ENCODE results near the gene BNIP2. TPM values are rescaled to one million over a fixed set of nuclear protein-coding genes. Genes with fewer than 3 reads are reported as not detected.

BNIP2 gene
- total RNA-seq, 1 donor from 2014 or later, result 81.9 TPM

- no peak for DNase-seq
These were observed 66.8 kb downstream of the BNIP2 start for GRCh38 chr15:59622289-59622688.

DNA sequence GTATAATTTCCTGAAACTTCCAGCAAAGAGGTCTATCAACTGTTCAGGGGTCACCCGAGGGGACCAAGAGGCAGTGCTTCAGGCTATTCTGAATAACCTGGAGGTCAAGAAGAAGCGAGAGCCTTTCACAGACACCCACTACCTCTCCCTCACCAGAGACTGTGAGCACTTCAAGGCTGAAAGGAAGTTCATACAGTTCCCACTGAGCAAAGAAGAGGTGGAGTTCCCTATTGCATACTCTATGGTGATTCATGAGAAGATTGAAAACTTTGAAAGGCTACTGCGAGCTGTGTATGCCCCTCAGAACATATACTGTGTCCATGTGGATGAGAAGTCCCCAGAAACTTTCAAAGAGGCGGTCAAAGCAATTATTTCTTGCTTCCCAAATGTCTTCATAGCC lies 70.7 kb downstream of the BNIP2 start:
- DNase-seq, result no peak

- no peak for DNase-seq
These were observed 72.7 kb downstream of the BNIP2 start for GRCh38 chr15:59616379-59616778.

DNA sequence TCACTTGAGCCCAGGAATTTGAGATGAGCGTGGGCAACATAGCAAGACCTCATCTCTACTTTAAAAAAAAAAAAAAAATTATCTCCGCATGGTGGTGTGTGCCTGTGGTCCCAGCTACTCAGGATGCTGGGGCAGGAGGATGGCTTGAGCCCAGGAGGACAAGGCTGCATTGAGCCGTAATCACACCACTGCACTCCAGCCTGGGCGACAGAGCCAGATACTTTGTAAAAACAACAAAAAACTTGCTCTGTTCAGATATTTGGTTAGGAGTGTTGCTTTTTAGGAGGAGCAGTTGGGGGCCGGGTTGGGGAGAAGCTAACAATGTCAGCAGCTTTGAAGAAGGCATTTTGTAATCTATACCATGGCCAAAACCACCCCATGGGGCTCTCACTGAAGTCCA lies 73.5 kb downstream of the BNIP2 start:
- DNase-seq, result no peak

GRCh38 chr15:59614153-59614552 lies 75.0 kb downstream of the BNIP2 start:
- DNase-seq, result no peak

DNA sequence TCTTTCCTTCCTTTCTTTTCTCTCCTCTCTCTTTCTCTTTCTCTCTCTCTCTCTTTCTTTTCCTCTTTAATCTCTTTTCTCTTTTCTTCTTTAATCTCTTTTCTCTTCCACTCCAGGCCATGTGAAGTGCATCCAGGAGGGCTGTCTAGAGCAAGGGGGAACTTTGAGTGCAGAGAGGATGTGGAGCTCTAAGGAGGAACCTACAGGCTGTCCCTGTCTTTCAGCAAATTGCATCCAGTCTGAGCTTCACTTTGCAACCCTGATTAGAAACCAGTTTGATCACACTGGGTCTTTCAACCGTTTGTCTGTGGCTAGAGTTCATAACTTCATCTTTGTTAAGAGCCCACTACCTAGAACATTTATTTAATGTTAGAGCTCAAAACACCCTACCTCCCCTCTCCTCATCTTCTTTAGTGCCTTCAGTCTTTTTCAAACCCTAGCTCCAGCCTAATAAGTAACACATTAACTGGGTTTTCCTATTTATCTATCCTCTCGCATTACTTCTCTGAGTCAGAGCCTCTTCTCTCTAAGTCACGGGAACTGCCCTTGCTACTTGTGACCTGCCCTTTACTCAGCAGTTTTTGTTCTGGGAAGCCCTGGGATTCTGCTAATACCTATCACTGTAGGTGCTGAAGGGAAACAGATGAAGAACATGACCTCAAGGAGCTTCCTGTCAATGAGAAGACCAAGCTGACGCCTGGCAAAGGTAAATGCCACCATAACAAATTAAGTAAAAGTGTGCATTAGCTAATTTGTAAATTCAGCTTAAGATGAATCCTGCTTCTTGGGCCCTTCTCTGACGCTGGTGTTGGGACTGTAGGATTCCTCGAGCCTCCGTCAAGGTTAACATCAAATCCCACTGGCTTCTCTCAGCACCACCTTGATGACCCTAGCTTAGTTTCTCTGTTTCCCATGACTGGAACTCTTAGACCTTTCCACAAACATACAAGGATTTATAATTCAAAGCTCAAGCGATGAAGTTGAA lies 77.6 kb downstream of the BNIP2 start, which contains the start of gene GCNT3:
Gene GCNT3 (plus strand): TSS at position 508 of the 985 bp plus-strand sequence. CDS start 6,456 bp downstream, outside the sequence.
- DNase-seq, result no peak

DNA sequence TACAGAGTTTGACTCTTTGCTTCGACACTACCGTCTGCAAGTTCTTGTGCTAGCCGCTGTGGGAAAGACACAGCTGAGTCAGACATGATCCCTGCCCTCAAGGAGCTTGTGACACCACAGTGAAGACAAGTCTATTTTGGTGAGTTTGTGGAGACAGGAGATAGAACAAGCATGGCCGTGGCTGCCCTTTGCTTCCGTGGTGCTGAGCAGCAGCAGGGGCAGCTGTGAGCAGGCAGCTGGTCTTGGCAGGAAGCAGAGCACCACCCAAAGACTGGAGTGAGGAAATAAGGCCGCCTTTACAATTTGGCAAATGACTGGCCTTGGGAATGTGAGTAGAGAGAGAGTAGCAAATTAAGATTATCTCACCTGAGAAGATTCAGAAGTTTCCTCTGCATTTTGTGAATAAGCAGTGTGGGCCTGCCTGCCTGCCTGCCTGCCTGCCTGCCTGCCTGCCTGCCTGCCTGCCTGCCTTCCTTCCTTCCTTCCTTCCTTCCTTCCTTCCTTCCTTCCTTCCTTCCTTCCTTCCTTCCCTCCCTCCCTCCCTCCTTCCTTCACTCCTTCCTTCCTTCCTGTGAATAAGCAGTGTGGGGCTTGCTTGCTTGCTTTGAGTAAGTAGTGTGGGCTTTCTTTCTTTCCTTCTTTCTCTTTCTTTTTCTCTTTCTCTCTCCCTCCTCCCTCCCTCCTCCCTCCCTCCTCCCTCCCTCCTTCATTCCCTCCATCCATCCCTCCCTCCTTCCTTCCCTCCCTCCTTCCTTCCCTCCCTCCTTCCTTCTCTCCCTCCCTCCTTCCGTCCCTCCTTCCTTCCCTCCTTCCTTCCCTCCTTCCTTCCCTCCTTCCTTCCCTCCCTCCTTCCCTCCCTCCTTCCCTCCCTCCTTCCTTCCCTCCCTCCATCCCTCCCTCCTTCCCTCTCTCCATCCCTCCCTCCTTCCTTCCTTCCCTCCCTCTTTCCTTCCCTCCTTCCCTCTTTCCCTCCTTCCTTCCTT lies 79.1 kb downstream of the BNIP2 start:
- no peak for DNase-seq

Other genes with a start within 250 kb of the BNIP2 start
- not detected for gene GCNT3, start 77.5 kb downstream of the BNIP2 start, total RNA-seq
- 22.3 TPM for gene GTF2A2, start 31.8 kb downstream of the BNIP2 start, total RNA-seq